Measurements from ENCODE around the gene TBX21. TPM values are rescaled to one million over a fixed set of nuclear protein-coding genes. Genes with fewer than 3 reads are reported as not detected.
A peak's percentile ranks its signal among the peaks of the same experiment; 100 is the strongest.

Gene TBX21
- total RNA-seq, 4 donors from 2014 or later, result 0.12 to 1.9 (median 1.2) TPM; not detected in 1

DNA sequence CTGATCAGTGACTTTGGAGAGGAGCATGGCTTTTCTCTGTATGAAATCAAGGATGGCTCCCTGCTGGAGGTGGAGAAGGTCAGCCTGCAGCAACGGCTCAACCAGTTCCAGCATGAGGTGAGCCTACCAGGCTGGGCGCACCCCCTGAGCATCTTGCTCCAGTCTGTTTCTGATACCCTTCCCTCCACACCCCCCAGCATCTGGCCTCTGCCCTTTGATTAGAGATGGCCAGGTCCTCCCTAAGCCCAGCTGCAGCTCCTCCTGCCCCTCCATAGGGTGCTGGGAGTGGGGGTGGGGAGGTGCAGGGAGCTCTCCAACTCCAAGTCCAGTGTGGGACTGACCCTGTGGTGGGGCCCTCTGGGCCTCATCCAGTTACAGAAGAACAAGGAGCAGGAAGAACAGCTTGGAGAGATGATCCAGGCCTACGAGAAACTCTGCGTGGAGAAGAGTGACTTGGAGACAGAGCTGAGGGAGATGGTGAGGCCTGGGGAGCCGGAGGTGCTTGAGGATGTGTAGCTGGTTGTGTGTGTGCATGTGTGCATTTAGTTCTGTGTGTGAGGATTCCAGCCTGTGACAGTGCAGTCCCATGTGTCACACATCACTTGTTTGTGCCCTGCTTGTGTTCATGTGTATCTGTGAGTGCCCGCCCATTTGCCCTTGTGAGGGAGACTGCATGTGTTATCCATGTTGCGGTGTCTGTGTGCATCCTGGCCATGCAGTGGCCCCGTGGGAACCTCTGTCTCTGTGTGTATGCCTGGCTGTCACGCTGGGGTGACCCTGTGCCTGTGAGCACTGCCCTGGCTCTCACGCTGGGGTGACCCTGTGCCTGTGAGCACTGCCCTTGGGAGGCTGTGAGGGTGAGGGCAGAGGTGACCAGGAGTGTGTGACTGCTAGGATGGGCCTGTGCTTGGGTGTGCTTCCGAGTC, 36.1 kb upstream of the TBX21 start:
- no peak for TF ChIP-seq POLR2A (IDR thresholded peaks at IDR 0.05)
- TF ChIP-seq, protein P1, sequence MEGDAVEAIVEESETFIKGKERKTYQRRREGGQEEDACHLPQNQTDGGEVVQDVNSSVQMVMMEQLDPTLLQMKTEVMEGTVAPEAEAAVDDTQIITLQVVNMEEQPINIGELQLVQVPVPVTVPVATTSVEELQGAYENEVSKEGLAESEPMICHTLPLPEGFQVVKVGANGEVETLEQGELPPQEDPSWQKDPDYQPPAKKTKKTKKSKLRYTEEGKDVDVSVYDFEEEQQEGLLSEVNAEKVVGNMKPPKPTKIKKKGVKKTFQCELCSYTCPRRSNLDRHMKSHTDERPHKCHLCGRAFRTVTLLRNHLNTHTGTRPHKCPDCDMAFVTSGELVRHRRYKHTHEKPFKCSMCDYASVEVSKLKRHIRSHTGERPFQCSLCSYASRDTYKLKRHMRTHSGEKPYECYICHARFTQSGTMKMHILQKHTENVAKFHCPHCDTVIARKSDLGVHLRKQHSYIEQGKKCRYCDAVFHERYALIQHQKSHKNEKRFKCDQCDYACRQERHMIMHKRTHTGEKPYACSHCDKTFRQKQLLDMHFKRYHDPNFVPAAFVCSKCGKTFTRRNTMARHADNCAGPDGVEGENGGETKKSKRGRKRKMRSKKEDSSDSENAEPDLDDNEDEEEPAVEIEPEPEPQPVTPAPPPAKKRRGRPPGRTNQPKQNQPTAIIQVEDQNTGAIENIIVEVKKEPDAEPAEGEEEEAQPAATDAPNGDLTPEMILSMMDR (IDR thresholded peaks at IDR 0.05), result no peak
- H3K4me3 ChIP-seq (ENCODE audit: low read depth, poor library complexity, severe bottlenecking), result no peak overlapping the region
- peak in 1 of 2 donors; percentile 85 for DNase-seq (ENCODE audit: low spot score in 2 of 2)
- intact Hi-C loops (cut with DNase I; ENCODE audit: low total_unique reads), result no loop called here
- 78 to 84% methylated on average over 11 of the region's 11 CpGs for WGBS, 2 donors

- intact Hi-C loops (cut with DNase I; ENCODE audit: low total_unique reads), result no loop called here
- no peak for TF ChIP-seq POLR2A (IDR thresholded peaks at IDR 0.05)
- TF ChIP-seq, protein P1 (IDR thresholded peaks at IDR 0.05), result no peak
- H3K4me3 ChIP-seq (ENCODE audit: low read depth, poor library complexity, severe bottlenecking), result no peak overlapping the region
- peak in 1 of 2 donors; percentile 80 for DNase-seq (ENCODE audit: low spot score in 2 of 2)
- WGBS, 2 donors, result 71 to 73% methylated on average over 9 of the region's 9 CpGs
Measured at GRCh38 chr17:47697906-47698711, 34.9 kb upstream of the TBX21 start.

- intact Hi-C loops (cut with DNase I; ENCODE audit: low total_unique reads), result no loop called here
- 60 to 67% methylated on average over 19 to 25 of the region's 25 CpGs for WGBS, 2 donors
Measured at GRCh38 chr17:47698749-47699535, 34.1 kb upstream of the TBX21 start.

GRCh38 chr17:47699536-47699840, 33.5 kb upstream of the TBX21 start:
- DNase-seq (ENCODE audit: low spot score in 2 of 2), result no peak
- H3K4me3 ChIP-seq (ENCODE audit: low read depth, poor library complexity, severe bottlenecking), result no peak overlapping the region
- TF ChIP-seq POLR2A (IDR thresholded peaks at IDR 0.05), result no peak
- TF ChIP-seq, protein P1 (IDR thresholded peaks at IDR 0.05), result no peak
- 92 to 94% methylated on average over 4 of the region's 4 CpGs for WGBS, 2 donors
- intact Hi-C loops (cut with DNase I; ENCODE audit: low total_unique reads), result no loop called here

More at GRCh38 chr17:47698749-47699535, 34.1 kb upstream of the TBX21 start:
- DNase-seq (ENCODE audit: low spot score in 2 of 2), result no peak
- TF ChIP-seq, protein P1 (IDR thresholded peaks at IDR 0.05), result peak in 1 of 3 donors; percentile 29
- no peak for TF ChIP-seq POLR2A (IDR thresholded peaks at IDR 0.05)
- no peak overlapping the region for H3K4me3 ChIP-seq (ENCODE audit: low read depth, poor library complexity, severe bottlenecking)
